AG09319 (cell line): Measurements from ENCODE around the gene E2F3.

Experiments used
- DNase-seq: peaks from one replicate; pipeline ENCODE4 v3.0.0-alpha.2; 2010; ENCODE audit warnings: low read depth; ENCODE audit errors: extremely low read depth
- CTCF ChIP-seq: IDR thresholded peaks from 2 replicates; pipeline ENCODE4 v1.5.1; 2011; ENCODE audit warnings: low read depth, mild to moderate bottlenecking, inconsistent platforms, low read length, moderate library complexity

Gene E2F3

GRCh38 chr6:20365456-20365855 lies 36.2 kb upstream of the E2F3 start:
- no peak for TF ChIP-seq CTCF
- DNase-seq = no peak

GRCh38 chr6:20366082-20366830 lies 35.4 kb upstream of the E2F3 start:
- TF ChIP-seq CTCF = no peak
- DNase-seq = no peak

GRCh38 chr6:20367743-20368485 lies 33.8 kb upstream of the E2F3 start:
- no peak for TF ChIP-seq CTCF

GRCh38 chr6:20370393-20370792 lies 31.3 kb upstream of the E2F3 start:
- TF ChIP-seq CTCF = no peak
- DNase-seq = no peak

More at GRCh38 chr6:20367743-20368485, 33.8 kb upstream of the E2F3 start:
- no peak for DNase-seq

- no peak for DNase-seq
- TF ChIP-seq CTCF = no peak
Measured at GRCh38 chr6:20370801-20371200, 30.9 kb upstream of the E2F3 start.

- DNase-seq = no peak
- TF ChIP-seq CTCF = no peak
Measured at GRCh38 chr6:20375436-20375835, 26.2 kb upstream of the E2F3 start.

- DNase-seq = peak; percentile 57
Measured at GRCh38 chr6:20377623-20378265, 23.9 kb upstream of the E2F3 start.

More at GRCh38 chr6:20377623-20378265, 23.9 kb upstream of the E2F3 start:
- TF ChIP-seq CTCF = no peak
